Measurements from ENCODE around the gene P3H2. TPM values are rescaled to one million over a fixed set of nuclear protein-coding genes. Genes with fewer than 3 reads are reported as not detected.

The P3H2 gene
- total and polyA plus RNA-seq, 7 donors = 0.24 to 3.4 (median 1.2) TPM

GRCh38 chr3:190064659-190065058 lies 56.0 kb downstream of the P3H2 start:
- Histone ChIP-seq H3K36me3 (ENCODE audit: insufficient read depth in 1 of 2, low read depth in 1 of 2) (no peaks in the 10 kb centered on the region), H3K4me3 (no peak overlapping the region), H3K27me3 (ENCODE audit: insufficient read depth in 3 of 3, low read length in 2 of 3) (no peaks in the 10 kb centered on the region), H3K4me1 (no peaks in the 10 kb centered on the region), H3K27ac (no peak overlapping the region), H3K9me3 (no peaks in the 10 kb centered on the region)
- TF ChIP-seq CTCF (IDR thresholded peaks at IDR 0.05) = no peak
- ATAC-seq (no peak), DNase-seq (no peak)
- intact Hi-C loops (cut with DNase I) = no loop called here
- 79 to 93% (median 90%) methylated on average over 2 of the region's 2 CpGs for WGBS, 3 donors

GRCh38 chr3:190064112-190064511 lies 56.6 kb downstream of the P3H2 start:
- no peaks in the 10 kb centered on the region for H3K9me3 ChIP-seq
- ATAC-seq (no peak), DNase-seq (no peak)
- H3K4me3 ChIP-seq = no peak overlapping the region
- intact Hi-C loops (cut with DNase I) = no loop called here
- H3K27ac ChIP-seq = no peak overlapping the region
- no peaks in the 10 kb centered on the region for H3K36me3 ChIP-seq (ENCODE audit: insufficient read depth in 1 of 2, low read depth in 1 of 2)
- no peaks in the 10 kb centered on the region for H3K27me3 ChIP-seq (ENCODE audit: insufficient read depth in 3 of 3, low read length in 2 of 3)
- TF ChIP-seq CTCF (IDR thresholded peaks at IDR 0.05) = no peak
- 55 to 64% (median 63%) methylated on average over 3 of the region's 3 CpGs for WGBS, 3 donors
- H3K4me1 ChIP-seq = no peaks in the 10 kb centered on the region

- H3K4me3 ChIP-seq = no peak overlapping the region
- no peak overlapping the region for H3K27ac ChIP-seq
- no peak for TF ChIP-seq CTCF (IDR thresholded peaks at IDR 0.05)
- WGBS, 3 donors = 89 to 93% (median 89%) methylated on average over 3 of the region's 3 CpGs
- intact Hi-C loops (cut with DNase I) = no loop called here
- H3K36me3 ChIP-seq (ENCODE audit: insufficient read depth in 1 of 2, low read depth in 1 of 2) = no peaks in the 10 kb centered on the region
- no peaks in the 10 kb centered on the region for H3K4me1 ChIP-seq
- no peaks in the 10 kb centered on the region for H3K27me3 ChIP-seq (ENCODE audit: insufficient read depth in 3 of 3, low read length in 2 of 3)
- DNase-seq = no peak
- H3K9me3 ChIP-seq = no peaks in the 10 kb centered on the region
- no peak for ATAC-seq
Measured at GRCh38 chr3:190063490-190063889, 57.2 kb downstream of the P3H2 start.

GRCh38 chr3:190060192-190060775 lies 60.4 kb downstream of the P3H2 start:
- H3K4me1 ChIP-seq = no peaks in the 10 kb centered on the region
- DNase-seq (no peak), ATAC-seq (no peak)
- no peak for TF ChIP-seq CTCF (IDR thresholded peaks at IDR 0.05)
- no peak overlapping the region for H3K27ac ChIP-seq
- no peaks in the 10 kb centered on the region for H3K36me3 ChIP-seq (ENCODE audit: insufficient read depth in 1 of 2, low read depth in 1 of 2)
- no peaks in the 10 kb centered on the region for H3K9me3 ChIP-seq
- 40 to 59% (median 40%) methylated on average over 4 of the region's 4 CpGs for WGBS, 3 donors
- H3K27me3 ChIP-seq (ENCODE audit: insufficient read depth in 3 of 3, low read length in 2 of 3) = no peaks in the 10 kb centered on the region
- intact Hi-C loops (cut with DNase I) = no loop called here
- H3K4me3 ChIP-seq = no peak overlapping the region

- no peak overlapping the region for H3K27ac ChIP-seq
- H3K4me1 ChIP-seq = no peaks in the 10 kb centered on the region
- TF ChIP-seq CTCF (IDR thresholded peaks at IDR 0.05) = no peak
- no peak for ATAC-seq
- H3K36me3 ChIP-seq (ENCODE audit: insufficient read depth in 1 of 2, low read depth in 1 of 2) = no peaks in the 10 kb centered on the region
- no peaks in the 10 kb centered on the region for H3K9me3 ChIP-seq
- H3K4me3 ChIP-seq = no peak overlapping the region
- WGBS, 3 donors = 7 to 30% (median 8%) methylated on average over 1 of the region's 1 CpG
- H3K27me3 ChIP-seq (ENCODE audit: insufficient read depth in 3 of 3, low read length in 2 of 3) = no peaks in the 10 kb centered on the region
- intact Hi-C loops (cut with DNase I) = no loop called here
- no peak for DNase-seq
Measured at GRCh38 chr3:190059242-190059590, 61.5 kb downstream of the P3H2 start.
